Measurements from ENCODE around the gene SYNDIG1. TPM values are rescaled to one million over a fixed set of nuclear protein-coding genes. Genes with fewer than 3 reads are reported as not detected.

Gene SYNDIG1
- polyA plus RNA-seq, 1 experiment: 1.7 TPM

- DNase-seq (ENCODE audit: low read depth): no peak
- H3K4me3 ChIP-seq (ENCODE audit: low read depth, low read length): no peak overlapping the region
- CTCF ChIA-PET: no interaction called here
- H3K27me3 ChIP-seq (ENCODE audit: control insufficient read depth, insufficient read depth, low read length): no peaks in the 10 kb centered on the region
- POLR2A ChIA-PET: no interaction called here
- H3K36me3 ChIP-seq (ENCODE audit: control insufficient read depth, insufficient read depth, low read length): no peaks in the 10 kb centered on the region
- TF ChIP-seq, protein P1, sequence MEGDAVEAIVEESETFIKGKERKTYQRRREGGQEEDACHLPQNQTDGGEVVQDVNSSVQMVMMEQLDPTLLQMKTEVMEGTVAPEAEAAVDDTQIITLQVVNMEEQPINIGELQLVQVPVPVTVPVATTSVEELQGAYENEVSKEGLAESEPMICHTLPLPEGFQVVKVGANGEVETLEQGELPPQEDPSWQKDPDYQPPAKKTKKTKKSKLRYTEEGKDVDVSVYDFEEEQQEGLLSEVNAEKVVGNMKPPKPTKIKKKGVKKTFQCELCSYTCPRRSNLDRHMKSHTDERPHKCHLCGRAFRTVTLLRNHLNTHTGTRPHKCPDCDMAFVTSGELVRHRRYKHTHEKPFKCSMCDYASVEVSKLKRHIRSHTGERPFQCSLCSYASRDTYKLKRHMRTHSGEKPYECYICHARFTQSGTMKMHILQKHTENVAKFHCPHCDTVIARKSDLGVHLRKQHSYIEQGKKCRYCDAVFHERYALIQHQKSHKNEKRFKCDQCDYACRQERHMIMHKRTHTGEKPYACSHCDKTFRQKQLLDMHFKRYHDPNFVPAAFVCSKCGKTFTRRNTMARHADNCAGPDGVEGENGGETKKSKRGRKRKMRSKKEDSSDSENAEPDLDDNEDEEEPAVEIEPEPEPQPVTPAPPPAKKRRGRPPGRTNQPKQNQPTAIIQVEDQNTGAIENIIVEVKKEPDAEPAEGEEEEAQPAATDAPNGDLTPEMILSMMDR (IDR thresholded peaks at IDR 0.05; ENCODE audit: insufficient read depth, low read depth, low read length): no peak
Observed at GRCh38 chr20:24547967-24548366, 78.5 kb downstream of the SYNDIG1 start.

- TF ChIP-seq, protein P1 (IDR thresholded peaks at IDR 0.05; ENCODE audit: insufficient read depth, low read depth, low read length): no peak
- ChIA-PET POLR2A (no interaction called here), CTCF (no interaction called here)
- Histone ChIP-seq H3K4me3 (ENCODE audit: low read depth, low read length) (no peak overlapping the region), H3K27me3 (ENCODE audit: control insufficient read depth, insufficient read depth, low read length) (no peaks in the 10 kb centered on the region), H3K36me3 (ENCODE audit: control insufficient read depth, insufficient read depth, low read length) (no peaks in the 10 kb centered on the region)
- no peak for DNase-seq (ENCODE audit: low read depth)
Observed at GRCh38 chr20:24559114-24559732, 89.8 kb downstream of the SYNDIG1 start.

GRCh38 chr20:24560571-24561491, 91.4 kb downstream of the SYNDIG1 start:
- TF ChIP-seq, protein P1 (IDR thresholded peaks at IDR 0.05; ENCODE audit: insufficient read depth, low read depth, low read length): no peak
- no peak for DNase-seq (ENCODE audit: low read depth)
- ChIA-PET POLR2A (no interaction called here), CTCF (interaction anchor here (0.6 to 1.1 kb wide), 2 partner anchors 9 to 56 kb away, joined by 3 to 6 read pairs; no protein-coding TSS in a partner anchor)
- no peak overlapping the region for H3K4me3 ChIP-seq (ENCODE audit: low read depth, low read length)
- H3K27me3 ChIP-seq (ENCODE audit: control insufficient read depth, insufficient read depth, low read length): no peaks in the 10 kb centered on the region
- H3K36me3 ChIP-seq (ENCODE audit: control insufficient read depth, insufficient read depth, low read length): no peaks in the 10 kb centered on the region

DNA sequence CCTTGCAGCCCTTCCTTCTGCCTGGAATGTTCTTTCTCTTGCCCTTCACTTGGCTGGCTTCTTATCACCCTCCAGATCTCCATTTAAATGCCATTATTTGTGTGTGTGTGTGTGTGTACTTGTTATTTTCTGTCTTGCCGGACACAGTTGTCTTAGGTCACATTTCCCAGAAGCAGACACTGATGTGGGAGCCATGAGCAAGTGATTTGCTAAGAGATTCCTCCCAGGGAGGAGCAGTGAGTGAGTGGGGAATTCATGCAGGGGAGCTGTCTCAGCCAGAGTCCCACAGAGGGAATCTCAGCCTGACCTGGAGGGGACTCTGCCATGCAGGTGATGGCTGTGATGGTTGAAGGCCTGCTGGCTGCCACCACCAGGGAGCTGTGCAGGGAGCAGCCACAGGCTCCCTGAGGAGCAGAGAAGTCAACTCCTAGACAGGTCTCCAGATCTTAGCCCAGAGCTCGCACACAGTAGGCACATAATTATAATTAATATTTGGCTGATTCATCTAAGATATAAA, 96.5 kb downstream of the SYNDIG1 start:
- POLR2A ChIA-PET: no interaction called here
- H3K36me3 ChIP-seq (ENCODE audit: control insufficient read depth, insufficient read depth, low read length): no peaks in the 10 kb centered on the region
- CTCF ChIA-PET: no interaction called here
- no peak for DNase-seq (ENCODE audit: low read depth)
- TF ChIP-seq, protein P1 (IDR thresholded peaks at IDR 0.05; ENCODE audit: insufficient read depth, low read depth, low read length): no peak
- H3K4me3 ChIP-seq (ENCODE audit: low read depth, low read length): no peak overlapping the region
- no peaks in the 10 kb centered on the region for H3K27me3 ChIP-seq (ENCODE audit: control insufficient read depth, insufficient read depth, low read length)

GRCh38 chr20:24566656-24567055, 97.2 kb downstream of the SYNDIG1 start:
- Histone ChIP-seq H3K27me3 (ENCODE audit: control insufficient read depth, insufficient read depth, low read length) (no peaks in the 10 kb centered on the region), H3K4me3 (ENCODE audit: low read depth, low read length) (no peak overlapping the region), H3K36me3 (ENCODE audit: control insufficient read depth, insufficient read depth, low read length) (no peaks in the 10 kb centered on the region)
- ChIA-PET POLR2A (no interaction called here), CTCF (no interaction called here)
- no peak for DNase-seq (ENCODE audit: low read depth)
- TF ChIP-seq, protein P1 (IDR thresholded peaks at IDR 0.05; ENCODE audit: insufficient read depth, low read depth, low read length): no peak

All from BJ (cell line).